Thoracic aorta (tissue), 2 donors: ENCODE data around the gene MID1. TPM values are rescaled to one million over a fixed set of nuclear protein-coding genes. Genes with fewer than 3 reads are reported as not detected.

ENCODE experiments used
- ATAC-seq: fragments of 150-250 bp; one replicate; pipeline ENCODE4 v1.8.0; 2017; ENCODE audit warnings: low read depth; ENCODE audit not compliant: insufficient number of reproducible peaks, low FRiP score
- DNase-seq: peaks from one replicate; pipeline ENCODE4 v3.0.0-alpha.2; 2020; ENCODE audit warnings: low spot score
- H3K27ac ChIP-seq, 2 donors: fragments of 200-600 bp; sonication (generic); 1 replicate in 1 of 2; 2 replicates in 1 of 2; pipeline ENCODE4 v1.5.1; 2016; ENCODE audit warnings: mild to moderate bottlenecking in 2 of 2, moderate library complexity in 2 of 2
- H3K27me3 ChIP-seq: fragments of 200-600 bp; sonication (generic); replicated peaks from 2 replicates; pipeline ENCODE4 v1.6.0; 2016; ENCODE audit warnings: mild to moderate bottlenecking; ENCODE audit not compliant: insufficient read depth
- H3K36me3 ChIP-seq: fragments of 200-600 bp; sonication (generic); one replicate; pipeline ENCODE4 v1.5.1; 2016
- H3K4me1 ChIP-seq, 2 donors: fragments of 200-600 bp; sonication (generic); 1 replicate in 1 of 2; 2 replicates in 1 of 2; pipeline versions ENCODE4 v1.5.1 to v1.6.0; 2016; ENCODE audit warnings: low read depth in 2 of 2, mild to moderate bottlenecking in 1 of 2; ENCODE audit not compliant: control insufficient read depth in 1 of 2
- H3K4me3 ChIP-seq: fragments of 200-600 bp; sonication (generic); 2 replicates; pipeline ENCODE4 v1.5.1; 2016; ENCODE audit warnings: mild to moderate bottlenecking
- H3K9me3 ChIP-seq: fragments of 200-600 bp; sonication (generic); 2 replicates; pipeline ENCODE4 v1.5.1; 2016
- CTCF ChIP-seq: fragments of 200-600 bp; sonication (generic); IDR thresholded peaks from one replicate; pipeline ENCODE4 v1.5.1; 2019; ENCODE audit warnings: antibody characterized with exemption
- total RNA-seq, 2 donors: library from RNA; depleted of rRNA; stranded (reverse); fragments of >200 nt; gene quantifications; one replicate each; pipeline versions ENCODE4 v1.1.0 to v1.2.3, GENCODE V29; 2016

The MID1 gene
- total RNA-seq, 2 donors from 2014 or later: 37.0 to 37.7 TPM

GRCh38 chrX:10404436-10404835 is 215.9 kb downstream of the MID1 start:
- TF ChIP-seq CTCF: no peak
- no peak for ATAC-seq
- DNase-seq: no peak

GRCh38 chrX:10401239-10401638 is 219.1 kb downstream of the MID1 start:
- DNase-seq (no peak), ATAC-seq (no peak)
- Histone ChIP-seq H3K27me3 (no peaks in the 10 kb centered on the region), H3K4me1 (no peaks in the 10 kb centered on the region), H3K9me3 (no peaks in the 10 kb centered on the region), H3K4me3 (no peak overlapping the region), H3K36me3 (no peaks in the 10 kb centered on the region), H3K27ac (no peak overlapping the region)
- TF ChIP-seq CTCF: no peak

More at GRCh38 chrX:10404436-10404835, 215.9 kb downstream of the MID1 start:
- Histone ChIP-seq H3K4me1 (no peaks in the 10 kb centered on the region), H3K27ac (no peak overlapping the region), H3K9me3 (no peaks in the 10 kb centered on the region), H3K4me3 (no peak overlapping the region), H3K36me3 (no peaks in the 10 kb centered on the region), H3K27me3 (no peaks in the 10 kb centered on the region)

DNA sequence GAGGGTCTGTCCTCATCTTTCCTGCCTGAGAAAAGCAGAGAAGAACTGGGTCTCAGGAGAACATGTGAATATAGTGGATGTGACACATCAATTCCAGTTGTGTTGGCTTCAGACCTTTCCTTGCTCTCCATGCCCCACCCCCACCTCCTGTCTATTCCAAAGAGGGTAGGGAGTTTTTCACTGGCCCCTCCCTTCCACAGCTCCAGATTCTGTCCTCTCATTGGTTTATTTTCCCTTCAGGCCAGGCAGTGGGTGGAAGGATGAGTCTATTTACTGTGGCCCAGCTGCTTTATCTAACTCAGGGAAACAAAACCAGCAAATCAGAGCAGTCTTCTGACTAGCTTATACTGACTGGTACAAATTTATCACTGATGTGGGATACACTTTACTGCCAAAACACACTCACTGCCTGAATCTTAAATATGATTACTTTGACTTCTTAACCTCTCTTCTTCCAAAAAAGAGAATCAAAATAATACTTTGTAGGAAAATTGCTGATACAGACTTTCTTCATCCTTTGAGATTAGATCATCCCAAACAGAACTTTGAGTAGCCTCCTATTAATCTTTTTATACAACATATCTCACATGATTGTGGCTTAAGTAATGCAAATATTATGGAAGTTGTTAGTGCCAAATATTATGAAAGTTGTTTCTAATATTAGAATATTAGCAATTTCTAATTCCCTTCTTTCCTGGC is 221.2 kb downstream of the MID1 start:
- no peak for ATAC-seq
- Histone ChIP-seq H3K4me3 (no peak overlapping the region), H3K36me3 (no peaks in the 10 kb centered on the region), H3K4me1 (no peaks in the 10 kb centered on the region), H3K27me3 (no peaks in the 10 kb centered on the region), H3K9me3 (no peaks in the 10 kb centered on the region), H3K27ac (no peak overlapping the region)
- no peak for DNase-seq
- no peak for TF ChIP-seq CTCF

- Histone ChIP-seq H3K27ac (no peak overlapping the region), H3K27me3 (no peaks in the 10 kb centered on the region), H3K4me3 (no peak overlapping the region), H3K36me3 (no peaks in the 10 kb centered on the region), H3K9me3 (no peaks in the 10 kb centered on the region), H3K4me1 (no peaks in the 10 kb centered on the region)
- TF ChIP-seq CTCF: no peak
- no peak for ATAC-seq
- no peak for DNase-seq
Observed at GRCh38 chrX:10398215-10398614, 222.2 kb downstream of the MID1 start.

- H3K27me3 ChIP-seq: no peaks in the 10 kb centered on the region
- no peak for ATAC-seq
- no peaks in the 10 kb centered on the region for H3K4me1 ChIP-seq
- no peak for DNase-seq
- no peaks in the 10 kb centered on the region for H3K9me3 ChIP-seq
- H3K4me3 ChIP-seq: no peak overlapping the region
- no peak for TF ChIP-seq CTCF
- H3K36me3 ChIP-seq: no peaks in the 10 kb centered on the region
- no peak overlapping the region for H3K27ac ChIP-seq
Observed at GRCh38 chrX:10397349-10397748, 223.0 kb downstream of the MID1 start.
